ENCODE results near the gene HRG.

The HRG gene

GRCh38 chr3:186639778-186640472 is 25.9 kb upstream of the HRG start, which contains the start of gene FETUB:
FETUB (plus strand) TSS chr3:186640399; CDS start chr3:186640461, 62 bp downstream.
- DNase-seq = no peak

GRCh38 chr3:186640473-186640818 is 25.4 kb upstream of the HRG start:
- DNase-seq = no peak

- no peak for DNase-seq
Measured at GRCh38 chr3:186640929-186641328, 24.9 kb upstream of the HRG start.

GRCh38 chr3:186642014-186642413 is 23.8 kb upstream of the HRG start:
- DNase-seq = no peak

- DNase-seq = no peak
Measured at GRCh38 chr3:186643493-186643892, 22.3 kb upstream of the HRG start.

- no peak for DNase-seq
Measured at GRCh38 chr3:186644683-186645082, 21.1 kb upstream of the HRG start.

GRCh38 chr3:186646106-186646505 is 19.7 kb upstream of the HRG start:
- DNase-seq = no peak

- DNase-seq = no peak
Measured at GRCh38 chr3:186646841-186647240, 19.0 kb upstream of the HRG start.

GRCh38 chr3:186648851-186649250 is 17.0 kb upstream of the HRG start:
- no peak for DNase-seq

GRCh38 chr3:186651678-186652215 is 14.1 kb upstream of the HRG start:
- no peak for DNase-seq

GRCh38 chr3:186653080-186653707 is 12.6 kb upstream of the HRG start:
- DNase-seq = no peak

- peak; percentile 47 for DNase-seq
Measured at GRCh38 chr3:186653984-186654383, 11.8 kb upstream of the HRG start.

- no peak for DNase-seq
Measured at GRCh38 chr3:186663361-186664118, 2.3 kb upstream of the HRG start.

- DNase-seq = no peak
Measured at GRCh38 chr3:186664119-186664495, 1.7 kb upstream of the HRG start.

GRCh38 chr3:186664506-186664905 is 1.3 kb upstream of the HRG start:
- DNase-seq = no peak

GRCh38 chr3:186668426-186668825 is 2.6 kb downstream of the HRG start:
- DNase-seq = no peak

- DNase-seq = no peak
Measured at GRCh38 chr3:186669378-186670084, 3.7 kb downstream of the HRG start.

GRCh38 chr3:186670155-186670554 is 4.3 kb downstream of the HRG start:
- no peak for DNase-seq

- DNase-seq = no peak
Measured at GRCh38 chr3:186671051-186671450, 5.2 kb downstream of the HRG start.

- no peak for DNase-seq
Measured at GRCh38 chr3:186678604-186679003, 12.8 kb downstream of the HRG start.

- no peak for DNase-seq
Measured at GRCh38 chr3:186679151-186679550, 13.3 kb downstream of the HRG start.

GRCh38 chr3:186680869-186681268 is 15.1 kb downstream of the HRG start:
- DNase-seq = no peak

- DNase-seq = no peak
Measured at GRCh38 chr3:186682812-186683211, 17.0 kb downstream of the HRG start.

Data from NCI-H69 (cell line).